ENCODE measurements around the gene CACNA1S.

DNA sequence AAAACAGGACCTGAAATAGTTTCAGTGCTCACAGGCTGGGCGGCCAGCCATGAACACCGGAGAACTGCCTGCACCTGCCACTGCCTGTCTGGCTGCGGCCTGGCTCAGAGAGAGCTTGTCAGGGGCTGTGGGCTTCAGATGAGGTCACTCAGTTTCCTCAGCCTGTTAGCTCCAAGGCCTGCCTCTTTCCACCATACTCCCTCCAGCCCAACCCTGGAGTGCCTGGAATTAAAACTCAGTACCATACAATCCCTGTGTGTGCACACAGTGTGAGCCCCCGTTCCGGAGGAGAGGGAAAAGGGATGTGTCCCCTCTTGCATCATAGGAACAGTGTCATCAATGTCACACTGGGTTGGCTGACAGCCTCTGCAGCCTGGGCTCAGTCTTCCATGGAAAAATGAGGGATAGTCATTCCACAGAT, 16.2 kb downstream of the CACNA1S start:
- TF ChIP-seq CTCF (IDR thresholded peaks at IDR 0.05; ENCODE audit: low read depth, low read length, poor library complexity, severe bottlenecking): no peak
- no peak for TF ChIP-seq EZH2phosphoT487 (IDR thresholded peaks at IDR 0.05; ENCODE audit: borderline replicate concordance, low read length)
